Upper lobe of left lung (tissue), 4 donors: ENCODE results near the gene SMAP1.

Experiments used
- CTCF ChIP-seq, 6 experiments: fragments of 450-650 bp in 4 of 6; fragments of 200-600 bp in 2 of 6; sonication (generic) in 2 of 6; IDR thresholded peaks; one replicate each; pipeline ENCODE4 v1.5.1; 2016 to 2019; ENCODE audit warnings: antibody characterized with exemption in 6 of 6
- POLR2AphosphoS5 ChIP-seq, 2 donors: sonication (generic); formaldehyde crosslinking; IDR thresholded peaks; one replicate each; pipeline ENCODE4 v1.5.1; 2017; ENCODE audit warnings: antibody characterized with exemption in 2 of 2

- TF ChIP-seq CTCF (IDR thresholded peaks at IDR 0.05) (no peak), POLR2AphosphoS5 (IDR thresholded peaks at IDR 0.05) (no peak)
These were observed 97.0 kb downstream of the SMAP1 start for GRCh38 chr6:70764706-70765105.
